GOT3 (cell line): ENCODE results near the gene AP3B1.
"Not testable (repeated sequence)": the region's sequence is repeated elsewhere in the genome, so short reads cannot be mapped to it uniquely, and the experiment has no call there.

Experiments used
- DNase-seq: peaks from one replicate; lab custom pipeline; 2025; ENCODE audit warnings: mixed read lengths; lab: John Stamatoyannopoulos, UW

The AP3B1 gene

GRCh38 chr5:78065663-78066062 is 228.8 kb downstream of the AP3B1 start:
- no peak for DNase-seq

GRCh38 chr5:78064941-78065472 is 229.5 kb downstream of the AP3B1 start:
- no peak for DNase-seq

- DNase-seq: no peak
Measured at GRCh38 chr5:78063495-78063894, 231.0 kb downstream of the AP3B1 start.

GRCh38 chr5:78062645-78063044 is 231.9 kb downstream of the AP3B1 start:
- DNase-seq: no peak

- DNase-seq: no peak
Measured at GRCh38 chr5:78060421-78060820, 234.1 kb downstream of the AP3B1 start.

- DNase-seq: no peak
Measured at GRCh38 chr5:78058625-78059024, 235.9 kb downstream of the AP3B1 start.

GRCh38 chr5:78056901-78057514 is 237.5 kb downstream of the AP3B1 start:
- DNase-seq: no peak

GRCh38 chr5:78056053-78056452 is 238.4 kb downstream of the AP3B1 start:
- DNase-seq: no peak

- DNase-seq: no peak
Measured at GRCh38 chr5:78050888-78051287, 243.6 kb downstream of the AP3B1 start.

- DNase-seq: not testable (repeated sequence)
Measured at GRCh38 chr5:78046823-78047222, 247.7 kb downstream of the AP3B1 start.

GRCh38 chr5:78046006-78046405 is 248.5 kb downstream of the AP3B1 start:
- DNase-seq: no peak

GRCh38 chr5:78041805-78042204 is 252.7 kb downstream of the AP3B1 start:
- no peak for DNase-seq

- no peak for DNase-seq
Measured at GRCh38 chr5:78025540-78025939, 269.0 kb downstream of the AP3B1 start.

GRCh38 chr5:78019744-78020143 is 274.8 kb downstream of the AP3B1 start:
- no peak for DNase-seq

- DNase-seq: no peak
Measured at GRCh38 chr5:78016863-78017529, 277.5 kb downstream of the AP3B1 start.

GRCh38 chr5:78009937-78010527 is 284.5 kb downstream of the AP3B1 start:
- DNase-seq: no peak

GRCh38 chr5:78008356-78008967 is 286.0 kb downstream of the AP3B1 start:
- no peak for DNase-seq

GRCh38 chr5:78007233-78007632 is 287.3 kb downstream of the AP3B1 start:
- DNase-seq: no peak

GRCh38 chr5:78006449-78006848 is 288.0 kb downstream of the AP3B1 start:
- no peak for DNase-seq

GRCh38 chr5:78005021-78005785 is 289.3 kb downstream of the AP3B1 start:
- DNase-seq: no peak

- no peak for DNase-seq
Measured at GRCh38 chr5:78004559-78004958, 289.9 kb downstream of the AP3B1 start.

- DNase-seq: no peak
Measured at GRCh38 chr5:78003919-78004318, 290.6 kb downstream of the AP3B1 start.
